H9 (cell line): Measurements from ENCODE around the gene JAK1. TPM values are rescaled to one million over a fixed set of nuclear protein-coding genes. Genes with fewer than 3 reads are reported as not detected.

ENCODE experiments used
- DNase-seq: peaks from one replicate; pipeline ENCODE4 v3.0.0-alpha.2; 2017
- H2AFZ ChIP-seq: one replicate; pipeline ENCODE4 v1.6.1; 2013; ENCODE audit warnings: mild to moderate bottlenecking, low read length, control low read depth, moderate library complexity
- H2AK5ac ChIP-seq: 2 replicates; pipeline ENCODE4 v1.6.1; 2013; ENCODE audit warnings: low read length, control low read depth, mixed read lengths; ENCODE audit not compliant: insufficient read length
- H2BK120ac ChIP-seq: one replicate; pipeline ENCODE4 v1.6.1; 2013; ENCODE audit warnings: low read depth, mild to moderate bottlenecking, low read length, control low read depth, inconsistent platforms; ENCODE audit not compliant: poor library complexity, severe bottlenecking
- H2BK12ac ChIP-seq: 2 replicates; pipeline ENCODE4 v1.6.1; 2013; ENCODE audit warnings: low read length, control low read depth, mixed read lengths, low read depth; ENCODE audit not compliant: insufficient read length
- H2BK15ac ChIP-seq: 2 replicates; pipeline ENCODE4 v1.6.1; 2013; ENCODE audit warnings: low read depth, low read length, control low read depth
- H2BK20ac ChIP-seq: one replicate; pipeline ENCODE4 v1.6.1; 2013; ENCODE audit warnings: low read depth, mild to moderate bottlenecking, low read length, control low read depth, inconsistent platforms; ENCODE audit not compliant: poor library complexity, severe bottlenecking
- H2BK5ac ChIP-seq: 2 replicates; pipeline ENCODE4 v1.6.1; 2013; ENCODE audit warnings: low read length, control low read depth, mixed read lengths; ENCODE audit not compliant: insufficient read length
- H3K14ac ChIP-seq: 2 replicates; pipeline ENCODE4 v1.6.1; 2013; ENCODE audit warnings: low read length, control low read depth; ENCODE audit not compliant: insufficient read depth
- H3K18ac ChIP-seq: 2 replicates; pipeline ENCODE4 v1.6.1; 2013; ENCODE audit warnings: low read depth, mild to moderate bottlenecking, mixed read lengths, low read length, control low read depth; ENCODE audit not compliant: insufficient read length
- H3K23ac ChIP-seq: 2 replicates; pipeline ENCODE4 v1.6.1; 2013; ENCODE audit warnings: low read length, control low read depth, mixed read lengths, low read depth; ENCODE audit not compliant: insufficient read length
- H3K23me2 ChIP-seq: 2 replicates; pipeline ENCODE4 v1.6.1; 2013; ENCODE audit warnings: low read depth, mild to moderate bottlenecking, mixed read lengths, low read length, control low read depth; ENCODE audit not compliant: insufficient read length, poor library complexity, severe bottlenecking
- H3K27ac ChIP-seq: 2 replicates; pipeline ENCODE4 v1.5.1; 2013; ENCODE audit warnings: low read length, control low read depth, mixed read lengths, low read depth; ENCODE audit not compliant: insufficient read length
- H3K27me3 ChIP-seq: 2 replicates; pipeline ENCODE4 v1.6.1; 2013; ENCODE audit warnings: low read length, control low read depth, inconsistent platforms; ENCODE audit not compliant: insufficient read depth
- H3K4ac ChIP-seq: 2 replicates; pipeline ENCODE4 v1.6.1; 2013; ENCODE audit warnings: low read depth, mild to moderate bottlenecking, control low read depth, inconsistent platforms, low read length, moderate library complexity
- H3K4me1 ChIP-seq: 2 replicates; pipeline ENCODE4 v1.6.1; 2013; ENCODE audit warnings: low read length, control low read depth, inconsistent platforms; ENCODE audit not compliant: insufficient read depth
- H3K4me2 ChIP-seq: 2 replicates; pipeline ENCODE4 v1.6.1; 2013; ENCODE audit warnings: low read length, control low read depth, mixed read lengths; ENCODE audit not compliant: insufficient read length, insufficient read depth
- H3K56ac ChIP-seq: 2 replicates; pipeline ENCODE4 v1.6.1; 2013; ENCODE audit warnings: low read depth, mild to moderate bottlenecking, mixed read lengths, low read length, control low read depth; ENCODE audit not compliant: insufficient read length
- H3K79me1 ChIP-seq: 2 replicates; pipeline ENCODE4 v1.6.1; 2013; ENCODE audit warnings: low read depth, mild to moderate bottlenecking, moderate library complexity, low read length, control low read depth, inconsistent platforms; ENCODE audit not compliant: insufficient read depth, poor library complexity, severe bottlenecking
- H3K79me2 ChIP-seq: 2 replicates; pipeline ENCODE4 v1.6.1; 2013; ENCODE audit warnings: low read length, control low read depth, inconsistent platforms; ENCODE audit not compliant: insufficient read depth
- H3K9ac ChIP-seq: 2 replicates; pipeline ENCODE4 v1.6.1; 2013; ENCODE audit warnings: low read length, control low read depth, mixed read lengths; ENCODE audit not compliant: insufficient read length; ENCODE audit errors: extremely low read depth
- H3K9me3 ChIP-seq: one replicate; pipeline ENCODE4 v1.6.1; 2013; ENCODE audit warnings: low read depth, low read length, inconsistent platforms; ENCODE audit not compliant: control insufficient read depth
- H3T11ph ChIP-seq: one replicate; pipeline ENCODE4 v1.6.1; 2013; ENCODE audit warnings: mild to moderate bottlenecking, low read length, control low read depth, inconsistent platforms
- H4K20me1 ChIP-seq: one replicate; pipeline ENCODE4 v1.6.1; 2013; ENCODE audit not compliant: control insufficient read depth, insufficient read length, insufficient read depth
- H4K5ac ChIP-seq: 2 replicates; pipeline ENCODE4 v1.6.1; 2013; ENCODE audit warnings: low read depth, mild to moderate bottlenecking, mixed read lengths, low read length, control low read depth; ENCODE audit not compliant: insufficient read length
- H4K8ac ChIP-seq: replicated peaks from 2 replicates; pipeline ENCODE4 v1.6.1; 2013; ENCODE audit warnings: low read length, control low read depth, mixed read lengths, low read depth; ENCODE audit not compliant: insufficient read length
- H4K91ac ChIP-seq: 2 replicates; pipeline ENCODE4 v1.6.1; 2013; ENCODE audit warnings: low read depth, mild to moderate bottlenecking, moderate library complexity, mixed read lengths, low read length, control low read depth; ENCODE audit not compliant: insufficient read length
- H3K27ac Mint-ChIP-seq, 3 experiments: 2 replicates in 2 of 3; 3 replicates in 1 of 3; pipeline ENCODE4 v1.8.0; 2020 to 2021; ENCODE audit warnings: mixed read lengths in 3 of 3, mild to moderate bottlenecking in 1 of 3, moderate library complexity in 1 of 3
- H3K27me3 Mint-ChIP-seq: 2 replicates; pipeline ENCODE4 v1.8.0; 2021; ENCODE audit warnings: low read depth, mild to moderate bottlenecking, moderate library complexity, mixed read lengths
- H3K36me3 Mint-ChIP-seq, 3 experiments: 2 replicates in 2 of 3; 3 replicates in 1 of 3; pipeline ENCODE4 v1.8.0; 2020 to 2021; ENCODE audit warnings: low read depth in 3 of 3, mixed read lengths in 3 of 3; ENCODE audit not compliant: insufficient read depth in 1 of 3
- H3K4me1 Mint-ChIP-seq, 2 experiments: 2 replicates each; pipeline ENCODE4 v1.8.0; 2020; ENCODE audit warnings: mixed read lengths in 2 of 2
- H3K4me3 Mint-ChIP-seq, 2 experiments: 2 replicates in 1 of 2; 3 replicates in 1 of 2; pipeline ENCODE4 v1.8.0; 2020 to 2021; ENCODE audit warnings: mild to moderate bottlenecking in 2 of 2, mixed read lengths in 2 of 2, moderate library complexity in 1 of 2
- H3K9me3 Mint-ChIP-seq, 2 experiments: 2 replicates in 1 of 2; 3 replicates in 1 of 2; pipeline ENCODE4 v1.8.0; 2020; ENCODE audit warnings: mild to moderate bottlenecking in 2 of 2, mixed read lengths in 2 of 2, moderate library complexity in 1 of 2
- WGBS: extraction: QIAGEN DNeasy Blood & Tissue Kit; methylation state at CpG from one replicate; pipeline ENCODE4 v1.1.7; 2013; ENCODE audit warnings: missing lambda C conversion rate, low lambda C conversion rate, mixed read lengths; ENCODE audit not compliant: insufficient read length; ENCODE audit errors: extremely low coverage; 5-methylcytosine and 5-hydroxymethylcytosine counted together
- total RNA-seq: library from RNA; stranded (reverse); gene quantifications from 2 replicates; pipeline ENCODE4 v1.2.1, GENCODE V29; 2021
- TF ChIP-seq, protein P1 (sequence below): fragments of 200-600 bp; sonication (generic); conservative IDR thresholded peaks from 3 replicates; pipeline ENCODE4 v1.8.0; 2021; ENCODE audit warnings: antibody characterized with exemption, mild to moderate bottlenecking

JAK1 gene
- total RNA-seq, 1 experiment from 2014 or later: 12.8 TPM

GRCh38 chr1:64845831-64846425, 120.4 kb downstream of the JAK1 start:
- H3K27me3 Mint-ChIP-seq: no peaks in the 10 kb centered on the region
- Histone ChIP-seq H3K4ac (no peak overlapping the region), H4K5ac (no peak overlapping the region), H3K79me2 (no peaks in the 10 kb centered on the region), H4K20me1 (no peaks in the 10 kb centered on the region), H3K9ac (no peak overlapping the region), H2BK5ac (no peak overlapping the region), H3K9me3 (no peaks in the 10 kb centered on the region), H2BK20ac (no peak overlapping the region), H3K27me3 (no peaks in the 10 kb centered on the region), H3K14ac (no peak overlapping the region), H2AFZ (no peak overlapping the region), H2BK15ac (no peak overlapping the region), H3K79me1 (no peaks in the 10 kb centered on the region), H3K56ac (no peak overlapping the region), H4K91ac (no peak overlapping the region), H2BK12ac (no peak overlapping the region), H2AK5ac (no peak overlapping the region), H4K8ac (no peak overlapping the region), H3K23ac (no peak overlapping the region), H2BK120ac (no peak overlapping the region), H3K27ac (no peak overlapping the region), H3K4me2 (no peak overlapping the region), H3K23me2 (no peaks in the 10 kb centered on the region), H3T11ph (no peak overlapping the region), H3K4me1 (no peaks in the 10 kb centered on the region), H3K18ac (no peak overlapping the region)
- peaks cover 10 to 18% (median 18%) of the 10 kb centered on the region in 3 experiments; a peak in 5 of 7 replicates for H3K36me3 Mint-ChIP-seq
- TF ChIP-seq, protein P1, sequence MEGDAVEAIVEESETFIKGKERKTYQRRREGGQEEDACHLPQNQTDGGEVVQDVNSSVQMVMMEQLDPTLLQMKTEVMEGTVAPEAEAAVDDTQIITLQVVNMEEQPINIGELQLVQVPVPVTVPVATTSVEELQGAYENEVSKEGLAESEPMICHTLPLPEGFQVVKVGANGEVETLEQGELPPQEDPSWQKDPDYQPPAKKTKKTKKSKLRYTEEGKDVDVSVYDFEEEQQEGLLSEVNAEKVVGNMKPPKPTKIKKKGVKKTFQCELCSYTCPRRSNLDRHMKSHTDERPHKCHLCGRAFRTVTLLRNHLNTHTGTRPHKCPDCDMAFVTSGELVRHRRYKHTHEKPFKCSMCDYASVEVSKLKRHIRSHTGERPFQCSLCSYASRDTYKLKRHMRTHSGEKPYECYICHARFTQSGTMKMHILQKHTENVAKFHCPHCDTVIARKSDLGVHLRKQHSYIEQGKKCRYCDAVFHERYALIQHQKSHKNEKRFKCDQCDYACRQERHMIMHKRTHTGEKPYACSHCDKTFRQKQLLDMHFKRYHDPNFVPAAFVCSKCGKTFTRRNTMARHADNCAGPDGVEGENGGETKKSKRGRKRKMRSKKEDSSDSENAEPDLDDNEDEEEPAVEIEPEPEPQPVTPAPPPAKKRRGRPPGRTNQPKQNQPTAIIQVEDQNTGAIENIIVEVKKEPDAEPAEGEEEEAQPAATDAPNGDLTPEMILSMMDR: no peak
- H3K9me3 Mint-ChIP-seq: no peaks in the 10 kb centered on the region
- H3K4me3 Mint-ChIP-seq: no peak overlapping the region
- DNase-seq: no peak
- WGBS: no CpG with 5 or more reads among the region's 13 CpGs
- no peaks in the 10 kb centered on the region; a peak in 1 of 4 replicates for H3K4me1 Mint-ChIP-seq
- H3K27ac Mint-ChIP-seq: peak overlapping the region in 1 of 3 experiments; percentile 19; a peak in 1 of 7 replicates
